CD14-positive monocyte (primary cell): ENCODE results near the gene SAP130. TPM values are rescaled to one million over a fixed set of nuclear protein-coding genes. Genes with fewer than 3 reads are reported as not detected.

Experiments used
- DNase-seq, 3 donors: peaks; one replicate each; pipeline ENCODE4 v3.0.0-alpha.2; 2011 to 2022
- H2AFZ ChIP-seq: 2 replicates; pipeline ENCODE4 v1.6.0; 2012; ENCODE audit warnings: mild to moderate bottlenecking, low read depth, low read length, inconsistent platforms; ENCODE audit not compliant: insufficient read depth, poor library complexity, severe bottlenecking
- H3K27ac ChIP-seq, 2 donors: 1 replicate in 1 of 2; 2 replicates in 1 of 2; pipeline ENCODE4 v1.5.1; 2012 to 2013; ENCODE audit warnings: low read length in 2 of 2, control low read depth in 1 of 2, inconsistent platforms in 1 of 2, low read depth in 1 of 2, mild to moderate bottlenecking in 1 of 2
- H3K27me3 ChIP-seq, 2 donors: one replicate each; pipeline versions ENCODE4 v1.6.0 to v1.6.1; 2011 to 2013; ENCODE audit warnings: low read length in 2 of 2; ENCODE audit not compliant: control insufficient read depth in 2 of 2, insufficient read depth in 2 of 2
- H3K36me3 ChIP-seq, 2 donors: replicated peaks in 1 of 2; 1 replicate in 1 of 2; 2 replicates in 1 of 2; pipeline versions ENCODE4 v1.5.1 to v1.6.1; 2012 to 2013; ENCODE audit warnings: low read length in 2 of 2, control low read depth in 1 of 2, inconsistent platforms in 1 of 2, mild to moderate bottlenecking in 1 of 2; ENCODE audit not compliant: insufficient read depth in 2 of 2, control insufficient read depth in 1 of 2
- H3K4me1 ChIP-seq, 2 donors: 1 replicate in 1 of 2; 2 replicates in 1 of 2; pipeline versions ENCODE4 v1.5.1 to v1.6.1; 2012 to 2013; ENCODE audit warnings: low read length in 2 of 2, control low read depth in 1 of 2, inconsistent platforms in 1 of 2, mild to moderate bottlenecking in 1 of 2, moderate library complexity in 1 of 2; ENCODE audit not compliant: insufficient read depth in 2 of 2, control insufficient read depth in 1 of 2
- H3K4me2 ChIP-seq: replicated peaks from 2 replicates; pipeline ENCODE3; 2012; ENCODE audit warnings: low read length, moderate library complexity, mild to moderate bottlenecking; ENCODE audit not compliant: poor library complexity, severe bottlenecking; ENCODE audit errors: extremely low read depth
- H3K4me3 ChIP-seq, 3 experiments: fragments of 200-600 bp in 1 of 3; sonication (generic) in 1 of 3; replicated peaks in 1 of 3; 1 replicate in 2 of 3; 2 replicates in 1 of 3; pipeline ENCODE4 v1.5.1; 2011 to 2013; ENCODE audit warnings: low read length in 3 of 3, mild to moderate bottlenecking in 3 of 3, control low read depth in 2 of 3, low read depth in 2 of 3, inconsistent platforms in 1 of 3, moderate library complexity in 1 of 3
- H3K79me2 ChIP-seq: 2 replicates; pipeline ENCODE4 v1.6.0; 2012; ENCODE audit warnings: mild to moderate bottlenecking, control low read depth, inconsistent platforms, low read length, moderate library complexity; ENCODE audit not compliant: insufficient read depth
- H3K9ac ChIP-seq: 2 replicates; pipeline ENCODE4 v1.6.0; 2017; ENCODE audit warnings: low read length, mild to moderate bottlenecking; ENCODE audit not compliant: insufficient read depth, poor library complexity, severe bottlenecking
- H3K9me3 ChIP-seq, 2 donors: replicated peaks in 1 of 2; 1 replicate in 1 of 2; 2 replicates in 1 of 2; pipeline versions ENCODE4 v1.5.1 to v1.6.1; 2012 to 2013; ENCODE audit warnings: low read length in 2 of 2, control low read depth in 1 of 2; ENCODE audit not compliant: control insufficient read depth in 1 of 2, insufficient read depth in 1 of 2
- H4K20me1 ChIP-seq: 2 replicates; pipeline ENCODE4 v1.6.0; 2012; ENCODE audit warnings: mild to moderate bottlenecking, low read length, control low read depth, moderate library complexity; ENCODE audit not compliant: insufficient read depth
- H3K27ac Mint-ChIP-seq, 7 donors: one replicate each; pipeline ENCODE4 v1.8.0; 2020; ENCODE audit warnings: mild to moderate bottlenecking in 7 of 7, mixed read lengths in 7 of 7, moderate library complexity in 6 of 7, inconsistent platforms in 2 of 7
- H3K27me3 Mint-ChIP-seq, 3 donors: one replicate each; pipeline ENCODE4 v1.8.0; 2021 to 2022; ENCODE audit warnings: low read depth in 3 of 3, mild to moderate bottlenecking in 3 of 3, mixed read lengths in 3 of 3, moderate library complexity in 3 of 3, inconsistent platforms in 1 of 3
- H3K36me3 Mint-ChIP-seq, 2 donors: one replicate each; pipeline ENCODE4 v1.8.0; 2020; ENCODE audit warnings: mixed read lengths in 2 of 2, inconsistent platforms in 1 of 2, mild to moderate bottlenecking in 1 of 2
- H3K4me1 Mint-ChIP-seq: one replicate; pipeline ENCODE4 v1.8.0; 2020; ENCODE audit warnings: mild to moderate bottlenecking, mixed read lengths
- H3K4me3 Mint-ChIP-seq, 2 donors: one replicate each; pipeline ENCODE4 v1.8.0; 2020; ENCODE audit warnings: mild to moderate bottlenecking in 2 of 2, mixed read lengths in 2 of 2, moderate library complexity in 1 of 2
- H3K9me3 Mint-ChIP-seq, 7 donors: one replicate each; pipeline ENCODE4 v1.8.0; 2020 to 2022; ENCODE audit warnings: mixed read lengths in 7 of 7, mild to moderate bottlenecking in 6 of 7, moderate library complexity in 6 of 7, inconsistent platforms in 2 of 7
- CTCF ChIP-seq: fragments of 200-600 bp; IDR thresholded peaks from one replicate; pipeline ENCODE4 v1.8.0; 2022; ENCODE audit warnings: antibody characterized with exemption, mild to moderate bottlenecking
- WGBS: methylation state at CpG from one replicate; pipeline ENCODE4 v1.1.5; 2013; ENCODE audit warnings: missing lambda C conversion rate; ENCODE audit not compliant: insufficient coverage; 5-methylcytosine and 5-hydroxymethylcytosine counted together
- intact Hi-C, 2 donors: fragments of 100-400 bp; cut with micrococcal nuclease; formaldehyde crosslinking; loops; one replicate each; pipeline versions ENCODE4 v1.15.0 to v1.15.1; 2023
- polyA plus RNA-seq, 3 donors: library from polyadenylated mRNA; depleted of rRNA in 1 of 3; unstranded in 2 of 3; stranded (reverse) in 1 of 3; fragments of 300-500 nt in 2 of 3; fragments of >200 nt in 1 of 3; fragmentation: Illumina TruSeq in 2 of 3; gene quantifications; 1 replicate in 2 of 3; 2 replicates in 1 of 3; pipeline ENCODE4 v1.2.3, GENCODE V29; 2012 to 2021
- small RNA-seq: library from RNA; depleted of rRNA; stranded (forward); fragments of <200 nt; gene quantifications from one replicate; pipeline ENCODE3, GENCODE V24; 2012; ENCODE audit warnings: low read depth; ENCODE audit not compliant: insufficient read length

The SAP130 gene
- polyA plus RNA-seq, 3 donors, result 2.8 to 16.4 (median 6.4) TPM

GRCh38 chr2:127893033-127893432, 134.8 kb downstream of the SAP130 start:
- Mint-ChIP-seq H3K9me3 (no peaks in the 10 kb centered on the region), H3K4me3 (no peak overlapping the region), H3K36me3 (peaks cover 2 to 4% of the 10 kb centered on the region in 2 donors), H3K27ac (no peak overlapping the region), H3K27me3 (peaks cover 0 to 3% (median 0%) of the 10 kb centered on the region in 3 donors), H3K4me1 (peaks cover 15% of the 10 kb centered on the region)
- DNase-seq, result no peak
- Histone ChIP-seq H3K4me2 (no peak overlapping the region), H3K36me3 (no peaks in the 10 kb centered on the region), H3K79me2 (peaks cover 2% of the 10 kb centered on the region), H3K4me1 (peaks cover 12 to 14% of the 10 kb centered on the region in 2 donors), H3K27ac (no peak overlapping the region), H3K9me3 (no peaks in the 10 kb centered on the region), H2AFZ (no peak overlapping the region), H3K4me3 (no peak overlapping the region), H4K20me1 (no peaks in the 10 kb centered on the region), H3K27me3 (no peaks in the 10 kb centered on the region), H3K9ac (no peak overlapping the region)
- WGBS, result 98% methylated on average over 13 of the region's 14 CpGs
- no peak for TF ChIP-seq CTCF
- intact Hi-C loops, result loop anchor here in 1 of 2 donors (10.0 kb wide), 1 partner anchor 202 kb away; the partner anchor contains the start of gene UGGT1

GRCh38 chr2:127891811-127892210, 136.0 kb downstream of the SAP130 start:
- 50% methylated on average over 1 of the region's 5 CpGs for WGBS
- Histone ChIP-seq H3K36me3 (no peaks in the 10 kb centered on the region), H3K4me1 (peaks cover 14 to 19% of the 10 kb centered on the region in 2 donors), H3K27ac (no peak overlapping the region), H2AFZ (peak overlapping the region; percentile 66), H3K4me3 (no peak overlapping the region), H3K9me3 (no peaks in the 10 kb centered on the region), H3K4me2 (peak overlapping the region; percentile 45), H3K79me2 (peaks cover 13% of the 10 kb centered on the region), H3K27me3 (no peaks in the 10 kb centered on the region), H4K20me1 (no peaks in the 10 kb centered on the region), H3K9ac (no peak overlapping the region)
- peaks cover 0 to 3% (median 0%) of the 10 kb centered on the region in 3 donors for H3K27me3 Mint-ChIP-seq
- no peak for DNase-seq
- peak overlapping the region in 1 of 2 donors; percentile 54 for H3K4me3 Mint-ChIP-seq
- peak overlapping the region in 2 of 7 donors; percentile 49 to 58 for H3K27ac Mint-ChIP-seq
- H3K9me3 Mint-ChIP-seq, result no peaks in the 10 kb centered on the region
- H3K4me1 Mint-ChIP-seq, result peaks cover 20% of the 10 kb centered on the region
- peaks cover 2 to 4% of the 10 kb centered on the region in 2 donors for H3K36me3 Mint-ChIP-seq
- TF ChIP-seq CTCF, result no peak
- intact Hi-C loops, result loop anchor here in 1 of 2 donors (10.0 kb wide), 1 partner anchor 203 kb away; the partner anchor contains the start of gene UGGT1

Small RNA genes within 50 kb of the gene (small RNA-seq; reads per million reads assigned to genes)
- gene AC012306.1 (not detected), gene AC108059.3 (not detected), gene RF00019 (not detected)

Other genes with a start within 250 kb of the SAP130 start
- gene WDR33, start 216.9 kb downstream of the SAP130 start, polyA plus RNA-seq, result 10 to 100 TPM; 12.5 to 19.6 (median 12.6) TPM
- 10 to 100 TPM; 11.7 to 28.8 (median 26.4) TPM for gene POLR2D, start 169.9 kb downstream of the SAP130 start, polyA plus RNA-seq
- 1 to 10 TPM; 2.5 to 9.8 (median 3.1) TPM for gene AMMECR1L, start 142.1 kb downstream of the SAP130 start, polyA plus RNA-seq
- gene UGGT1, start 63.1 kb upstream of the SAP130 start, polyA plus RNA-seq, result 10 to 100 TPM in 2 of 3 donors, 1 to 10 TPM in 1; 8.7 to 15.8 (median 13.8) TPM